ENCODE data around the gene DCTPP1. TPM values are rescaled to one million over a fixed set of nuclear protein-coding genes. Genes with fewer than 3 reads are reported as not detected.
"Not testable (repeated sequence)": the region's sequence is repeated elsewhere in the genome, so short reads cannot be mapped to it uniquely, and the experiment has no call there.

DCTPP1 gene
- total RNA-seq, 2 experiments from 2014 or later = 98.4 to 105 TPM

DNA sequence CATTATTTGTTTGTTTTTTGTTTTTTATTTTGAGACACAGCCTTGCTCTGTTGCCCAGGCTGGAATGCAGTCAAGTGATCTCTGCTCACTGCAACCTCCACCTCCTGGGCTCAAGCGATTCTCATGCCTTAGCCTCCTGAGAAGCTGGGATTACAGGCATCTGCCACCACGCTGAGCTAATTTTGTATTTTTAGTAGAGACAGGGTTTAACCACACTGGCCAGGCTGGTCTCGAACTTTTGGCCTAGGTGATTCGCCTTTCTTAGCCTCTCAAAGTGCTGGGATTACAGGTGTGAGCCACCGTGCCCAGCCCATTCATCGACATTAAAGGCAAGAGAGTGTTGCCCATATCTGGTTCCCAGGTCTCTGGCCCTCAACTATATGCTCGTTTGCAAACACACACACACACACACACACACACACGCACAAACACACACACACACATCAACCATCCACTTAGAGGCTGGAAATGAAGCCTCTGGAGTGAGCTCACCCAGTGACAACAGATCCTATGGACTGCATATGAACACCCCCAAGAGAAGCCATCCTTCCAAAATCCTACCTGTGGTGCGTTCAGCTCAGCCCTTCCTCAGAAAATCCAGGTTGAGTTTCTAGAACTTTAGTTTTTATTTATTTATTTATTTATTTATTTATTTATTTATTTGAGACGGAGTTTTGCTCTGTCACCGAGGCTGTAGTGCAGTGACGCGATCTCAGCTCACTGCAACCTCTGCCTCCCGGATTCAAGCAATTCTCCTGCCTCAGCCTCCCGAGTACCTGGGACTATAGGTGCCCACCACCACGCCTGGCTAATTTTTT is 28.1 kb upstream of the DCTPP1 start:
- H3K36me3 Mint-ChIP-seq (ENCODE audit: low read depth) = peaks cover 2% of the 10 kb centered on the region
- intact Hi-C loops (cut with micrococcal nuclease) = loop anchor here (1.0 kb wide), 1 partner anchor 13 kb away; no protein-coding TSS in a partner anchor
- TF ChIP-seq, protein P1, sequence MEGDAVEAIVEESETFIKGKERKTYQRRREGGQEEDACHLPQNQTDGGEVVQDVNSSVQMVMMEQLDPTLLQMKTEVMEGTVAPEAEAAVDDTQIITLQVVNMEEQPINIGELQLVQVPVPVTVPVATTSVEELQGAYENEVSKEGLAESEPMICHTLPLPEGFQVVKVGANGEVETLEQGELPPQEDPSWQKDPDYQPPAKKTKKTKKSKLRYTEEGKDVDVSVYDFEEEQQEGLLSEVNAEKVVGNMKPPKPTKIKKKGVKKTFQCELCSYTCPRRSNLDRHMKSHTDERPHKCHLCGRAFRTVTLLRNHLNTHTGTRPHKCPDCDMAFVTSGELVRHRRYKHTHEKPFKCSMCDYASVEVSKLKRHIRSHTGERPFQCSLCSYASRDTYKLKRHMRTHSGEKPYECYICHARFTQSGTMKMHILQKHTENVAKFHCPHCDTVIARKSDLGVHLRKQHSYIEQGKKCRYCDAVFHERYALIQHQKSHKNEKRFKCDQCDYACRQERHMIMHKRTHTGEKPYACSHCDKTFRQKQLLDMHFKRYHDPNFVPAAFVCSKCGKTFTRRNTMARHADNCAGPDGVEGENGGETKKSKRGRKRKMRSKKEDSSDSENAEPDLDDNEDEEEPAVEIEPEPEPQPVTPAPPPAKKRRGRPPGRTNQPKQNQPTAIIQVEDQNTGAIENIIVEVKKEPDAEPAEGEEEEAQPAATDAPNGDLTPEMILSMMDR (IDR thresholded peaks at IDR 0.05) = no peak
- ChIA-PET CTCF (interaction anchor here (0.8 to 12.0 kb wide), 12 partner anchors 7 to 356 kb away, joined by 3 to 84 read pairs (median 6); partner anchors contain the start of genes DCTPP1, ITGAL, SEPHS2 and ZNF747), POLR2A (interaction anchor here (1.0 to 13.6 kb wide), 18 partner anchors 9 to 201 kb away, joined by 3 to 280 read pairs (median 4); partner anchors contain the start of genes DCTPP1, FBRS, ITGAL and SEPHS2)
- ATAC-seq (no peak), DNase-seq (no peak)
- H3K27me3 Mint-ChIP-seq = no peaks in the 10 kb centered on the region
- peak overlapping the region; percentile 98 for H3K27ac Mint-ChIP-seq
- H3K9me3 Mint-ChIP-seq = no peaks in the 10 kb centered on the region
- peak overlapping the region; percentile 62 for H3K4me3 Mint-ChIP-seq
- peaks cover 62% of the 10 kb centered on the region for H3K4me1 Mint-ChIP-seq (ENCODE audit: low read depth)

GRCh38 chr16:30457256-30457655 is 27.4 kb upstream of the DCTPP1 start:
- TF ChIP-seq, protein P1 (IDR thresholded peaks at IDR 0.05) = no peak
- Mint-ChIP-seq H3K27ac (peak overlapping the region; percentile 82), H3K9me3 (no peaks in the 10 kb centered on the region), H3K4me3 (no peak overlapping the region), H3K36me3 (ENCODE audit: low read depth) (peaks cover 2% of the 10 kb centered on the region), H3K27me3 (no peaks in the 10 kb centered on the region), H3K4me1 (ENCODE audit: low read depth) (peaks cover 67% of the 10 kb centered on the region)
- ATAC-seq = no peak
- CTCF ChIA-PET = interaction anchor here (1.0 to 12.0 kb wide), 10 partner anchors 9 to 357 kb away, joined by 3 to 84 read pairs (median 7); partner anchors contain the start of genes DCTPP1, ITGAL, SEPHS2 and ZNF747
- DNase-seq = no peak
- intact Hi-C loops (cut with micrococcal nuclease) = no loop called here
- POLR2A ChIA-PET = interaction anchor here (1.2 to 13.6 kb wide), 10 partner anchors 9 to 201 kb away, joined by 3 to 280 read pairs (median 8); partner anchors contain the start of genes DCTPP1, FBRS, ITGAL and SEPHS2

GRCh38 chr16:30456302-30456701 is 26.5 kb upstream of the DCTPP1 start:
- H3K4me1 Mint-ChIP-seq (ENCODE audit: low read depth) = peaks cover 61% of the 10 kb centered on the region
- H3K4me3 Mint-ChIP-seq = no peak overlapping the region
- no peak for ATAC-seq
- TF ChIP-seq, protein P1 (IDR thresholded peaks at IDR 0.05) = no peak
- H3K9me3 Mint-ChIP-seq = no peaks in the 10 kb centered on the region
- no peak for DNase-seq
- peak overlapping the region; percentile 49 for H3K27ac Mint-ChIP-seq
- CTCF ChIA-PET = interaction anchor here (1.1 to 12.0 kb wide), 7 partner anchors 10 to 142 kb away, joined by 3 to 84 read pairs (median 17); partner anchors contain the start of genes DCTPP1, ITGAL, SEPHS2 and ZNF747
- intact Hi-C loops (cut with micrococcal nuclease) = no loop called here
- POLR2A ChIA-PET = interaction anchor here (0.6 to 13.6 kb wide), 11 partner anchors 10 to 84 kb away, joined by 3 to 280 read pairs (median 5); partner anchors contain the start of genes DCTPP1 and ITGAL
- no peaks in the 10 kb centered on the region for H3K27me3 Mint-ChIP-seq
- H3K36me3 Mint-ChIP-seq (ENCODE audit: low read depth) = no peaks in the 10 kb centered on the region

DNA sequence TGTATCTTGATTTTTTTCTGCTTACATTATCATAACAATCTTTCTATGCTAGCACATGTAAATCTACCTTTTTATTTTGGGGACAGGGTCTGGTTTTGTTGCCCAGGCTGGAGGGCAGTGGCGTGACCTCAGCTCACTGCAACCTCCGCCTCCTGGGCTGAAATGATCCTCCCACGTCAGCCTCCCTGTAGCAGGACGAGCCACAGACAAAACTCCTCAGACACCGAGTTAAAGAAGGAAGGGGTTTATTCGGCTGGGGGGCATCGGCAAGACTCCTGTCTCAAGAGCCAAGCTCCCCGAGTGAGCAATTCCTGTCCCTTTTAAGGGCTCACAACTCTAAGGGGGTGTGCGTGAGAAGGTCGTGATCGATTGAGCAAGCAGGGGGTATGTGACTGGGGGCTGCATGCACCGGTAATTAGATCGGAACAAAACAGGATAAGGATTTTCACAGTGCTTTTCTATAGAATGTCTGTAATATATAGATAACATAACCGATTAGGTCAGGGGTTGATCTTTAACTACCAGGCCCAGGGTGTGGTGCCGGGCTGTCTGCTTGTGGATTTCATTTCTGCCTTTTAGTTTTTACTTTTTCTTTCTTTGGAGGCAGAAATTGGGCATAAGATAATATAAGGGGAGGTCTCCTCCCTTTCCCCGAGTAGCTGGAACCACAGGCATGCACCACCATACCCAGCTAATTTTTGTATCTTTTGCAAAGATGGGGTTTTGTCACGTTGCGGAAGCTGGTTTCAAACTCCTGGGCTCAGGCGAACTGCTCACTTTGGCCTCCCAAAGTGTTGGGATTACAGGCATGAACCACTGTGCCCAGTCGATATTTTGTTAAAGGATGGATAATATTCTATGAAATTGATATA is 23.1 kb upstream of the DCTPP1 start:
- H3K27me3 Mint-ChIP-seq; H3K4me3 Mint-ChIP-seq; ATAC-seq; intact Hi-C loops (cut with micrococcal nuclease); H3K9me3 Mint-ChIP-seq; H3K36me3 Mint-ChIP-seq (ENCODE audit: low read depth); DNase-seq: not testable (repeated sequence)
- POLR2A ChIA-PET = interaction anchor here (0.7 to 13.6 kb wide), 3 partner anchors 9 to 83 kb away, joined by 4 to 280 read pairs (median 5); partner anchors contain the start of gene ITGAL
- Mint-ChIP-seq H3K27ac (peak overlapping the region; percentile 1), H3K4me1 (ENCODE audit: low read depth) (peaks cover 53% of the 10 kb centered on the region)
- CTCF ChIA-PET = interaction anchor here (1.3 to 12.0 kb wide), 3 partner anchors 21 to 162 kb away, joined by 3 to 84 read pairs (median 6); partner anchors contain the start of gene DCTPP1

DNA sequence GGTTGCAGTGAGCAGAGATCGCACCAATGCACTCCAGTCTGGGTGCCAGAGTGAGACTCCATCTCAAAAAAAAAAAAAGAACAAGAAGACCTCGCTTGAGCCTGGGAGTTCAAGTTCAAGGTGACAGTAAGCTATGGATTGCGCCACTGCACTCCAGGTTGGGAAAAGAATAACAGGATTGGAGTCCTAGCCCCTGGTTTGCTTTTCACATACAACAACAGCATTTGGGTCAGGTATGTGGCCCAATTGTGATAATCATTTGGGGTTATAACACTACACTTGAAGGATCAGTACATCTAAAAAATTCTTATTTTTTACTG is 19.2 kb upstream of the DCTPP1 start:
- DNase-seq (no peak), ATAC-seq (no peak)
- Mint-ChIP-seq H3K4me1 (ENCODE audit: low read depth) (peaks cover 40% of the 10 kb centered on the region), H3K36me3 (ENCODE audit: low read depth) (peaks cover 11% of the 10 kb centered on the region), H3K4me3 (no peak overlapping the region), H3K9me3 (no peaks in the 10 kb centered on the region), H3K27me3 (no peaks in the 10 kb centered on the region), H3K27ac (no peak overlapping the region)
- POLR2A ChIA-PET = interaction anchor here (0.6 to 13.6 kb wide), 7 partner anchors 9 to 75 kb away, joined by 3 to 280 read pairs (median 4); partner anchors contain the start of gene ITGAL
- intact Hi-C loops (cut with micrococcal nuclease) = loop anchor here (2.0 to 5.0 kb wide), 2 partner anchors 26 to 38 kb away; no protein-coding TSS in a partner anchor
- CTCF ChIA-PET = interaction anchor here (0.7 to 12.0 kb wide), 24 partner anchors 9 to 180 kb away, joined by 3 to 84 read pairs (median 6); partner anchors contain the start of genes DCTPP1, ITGAL and ZNF747
- TF ChIP-seq, protein P1 (IDR thresholded peaks at IDR 0.05) = no peak

Data from activated CD8-positive, alpha-beta T cell treated with anti-CD3 and anti-CD28 coated beads for 36 hours (primary cell).